ENCODE data around the gene C16orf92.
"Not testable (repeated sequence)": the region's sequence is repeated elsewhere in the genome, so short reads cannot be mapped to it uniquely, and the experiment has no call there.

The C16orf92 gene

DNA sequence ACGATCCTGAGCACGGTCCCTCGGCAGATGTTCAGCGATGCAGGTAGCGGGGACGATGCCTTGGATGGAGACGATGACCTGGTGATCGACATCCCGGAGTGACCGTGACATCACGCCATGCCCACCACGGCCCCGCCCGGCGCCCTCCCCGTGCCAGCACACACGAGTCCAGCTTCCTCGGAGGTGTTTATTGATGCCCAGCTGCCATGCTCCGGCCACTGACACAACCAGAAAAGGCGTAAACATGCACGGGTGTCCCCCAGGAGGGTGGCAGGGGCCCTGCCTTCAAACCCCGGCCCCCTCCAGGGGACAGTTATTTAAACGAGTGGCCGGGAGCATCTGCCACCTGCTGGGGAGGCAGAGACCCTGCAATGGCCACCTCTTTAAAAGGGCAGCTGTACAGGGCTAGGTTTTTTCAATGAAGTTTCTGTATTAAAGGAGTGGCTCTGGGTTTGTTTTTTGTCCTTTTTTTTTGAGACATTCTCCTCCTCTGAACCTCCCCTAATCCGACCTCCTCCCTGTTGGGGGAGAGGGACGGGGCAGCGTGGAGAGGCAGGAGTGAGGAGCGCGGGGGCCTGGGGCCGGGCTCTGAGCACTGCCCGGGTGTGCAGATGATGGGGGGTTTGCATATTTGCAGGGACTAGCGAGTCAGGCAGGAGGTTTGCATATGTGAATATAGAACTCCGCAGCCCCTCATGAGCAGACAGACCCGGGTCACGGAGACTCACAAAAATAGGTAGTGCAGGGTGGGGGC, 17.5 kb upstream of the C16orf92 start:
- DNase-seq (ENCODE audit: low read depth in 2 of 2), result no peak

DNA sequence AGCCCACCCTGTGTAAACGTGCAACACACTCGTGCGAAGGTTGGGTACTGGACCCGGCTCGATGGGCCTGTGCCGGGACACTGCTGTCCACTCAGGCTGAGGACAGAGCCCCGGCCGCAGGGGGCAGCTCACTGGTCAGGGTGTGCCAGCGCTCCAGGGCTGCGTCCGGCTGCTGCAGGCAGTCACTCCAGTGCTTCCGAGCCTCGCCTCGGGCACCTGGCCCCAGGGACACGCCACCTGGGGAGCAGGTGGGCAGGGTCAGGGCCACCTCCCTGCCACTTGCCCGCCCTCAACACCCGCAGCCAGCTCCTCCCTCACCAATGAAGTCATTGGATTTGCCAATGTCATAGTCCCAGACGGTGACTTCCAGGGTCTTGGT, 16.9 kb upstream of the C16orf92 start:
- no peak for DNase-seq (ENCODE audit: low read depth in 2 of 2)

DNA sequence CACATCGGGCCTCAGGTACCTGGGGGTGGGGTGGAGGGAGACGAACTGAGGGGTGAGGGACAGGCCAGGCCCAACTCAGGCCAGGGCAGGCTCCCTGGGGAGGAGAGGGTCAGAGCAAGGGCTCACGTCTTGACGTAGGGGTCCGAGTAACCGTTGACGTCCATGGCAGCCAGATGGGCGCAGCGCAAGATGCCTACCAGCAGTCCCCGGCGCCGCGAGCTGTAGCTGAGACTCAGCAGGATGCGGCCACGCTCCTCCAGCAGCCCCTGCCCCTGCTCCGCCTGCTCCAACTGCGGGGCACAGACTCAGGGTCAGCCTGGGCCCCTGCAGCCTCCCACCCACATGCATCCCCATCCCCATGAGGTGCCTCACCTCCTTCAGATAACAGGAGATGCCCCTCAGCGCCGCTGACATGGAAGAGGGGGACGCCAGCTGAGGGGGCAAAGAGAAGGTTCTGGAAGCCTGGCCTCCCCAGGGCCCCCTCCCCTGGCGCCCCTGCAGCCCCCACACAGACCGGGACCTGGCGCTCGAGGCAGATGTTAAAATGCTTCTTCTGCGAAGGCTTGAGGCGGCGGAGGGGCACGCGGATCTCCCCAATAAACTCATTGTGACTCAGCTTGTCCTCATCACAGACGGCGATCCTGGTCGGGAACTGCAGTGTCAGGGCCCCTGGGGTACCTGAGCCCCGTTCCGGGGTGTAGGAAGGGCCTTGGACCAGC, 16.2 kb upstream of the C16orf92 start:
- DNase-seq (ENCODE audit: low read depth in 2 of 2), result no peak

DNA sequence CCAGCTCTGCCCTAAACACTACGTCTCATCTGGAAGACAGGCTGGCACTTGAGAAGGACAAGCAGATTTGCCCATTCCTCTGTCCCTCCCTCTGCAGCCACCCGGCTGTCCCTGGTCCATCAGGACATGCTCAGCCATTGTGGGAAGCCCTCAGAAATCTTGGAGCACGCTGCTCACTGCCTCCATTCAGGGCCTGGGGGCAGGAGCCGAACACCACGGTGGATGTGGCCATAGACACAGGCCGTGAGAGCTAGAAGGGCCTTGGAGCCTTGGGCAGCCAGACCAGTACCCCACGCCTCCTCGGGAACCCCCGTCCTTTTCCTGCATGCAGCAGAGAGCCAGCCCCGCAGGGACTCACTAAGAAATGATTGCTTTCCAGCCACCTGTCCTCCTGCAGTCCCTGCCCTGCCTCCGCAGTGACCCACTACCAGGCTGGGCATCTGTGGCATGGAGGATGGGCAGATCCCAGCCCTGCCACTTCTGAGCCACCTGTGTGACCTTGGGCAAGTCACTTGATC, 15.6 kb upstream of the C16orf92 start:
- DNase-seq (ENCODE audit: low read depth in 2 of 2), result no peak

DNA sequence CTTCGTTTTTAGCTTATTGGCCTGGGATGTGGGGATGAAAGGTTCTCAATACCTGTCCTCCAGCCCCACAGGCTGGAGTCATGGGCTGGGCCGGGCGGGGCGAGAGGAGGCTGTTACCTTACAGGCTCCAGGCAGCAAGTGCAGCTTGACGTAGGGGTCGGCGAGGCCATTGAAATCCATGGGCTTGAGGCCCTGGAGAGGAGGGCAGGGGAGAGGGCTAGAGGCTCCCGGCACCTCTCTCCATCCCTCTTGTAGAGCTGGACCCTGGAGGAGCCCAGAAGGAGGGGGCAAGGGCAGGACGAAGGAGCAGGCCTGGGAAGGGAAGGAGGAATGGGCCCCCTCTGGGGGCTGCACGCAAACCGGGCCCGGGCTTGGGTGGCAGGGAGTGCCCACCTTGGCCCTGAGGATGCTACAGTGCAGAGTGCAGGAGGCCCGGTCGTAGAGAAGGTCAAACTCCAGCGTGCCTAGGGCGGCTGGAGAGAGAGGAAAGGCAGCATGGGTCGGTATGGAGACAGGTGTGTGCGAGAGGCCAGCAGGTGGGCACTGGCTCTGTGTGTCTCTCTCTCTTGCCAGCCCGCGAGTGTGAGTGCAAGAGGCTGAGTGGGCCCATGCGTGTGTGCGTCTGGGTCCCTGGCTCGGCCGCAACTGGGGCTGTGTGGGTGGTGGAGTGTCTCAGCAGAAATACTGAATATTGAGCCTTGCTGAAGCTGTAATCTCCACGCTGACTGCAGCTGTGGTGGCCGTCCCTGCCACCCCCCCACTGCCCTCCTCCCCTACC, 13.7 kb upstream of the C16orf92 start:
- no peak for DNase-seq (ENCODE audit: low read depth in 2 of 2)

DNA sequence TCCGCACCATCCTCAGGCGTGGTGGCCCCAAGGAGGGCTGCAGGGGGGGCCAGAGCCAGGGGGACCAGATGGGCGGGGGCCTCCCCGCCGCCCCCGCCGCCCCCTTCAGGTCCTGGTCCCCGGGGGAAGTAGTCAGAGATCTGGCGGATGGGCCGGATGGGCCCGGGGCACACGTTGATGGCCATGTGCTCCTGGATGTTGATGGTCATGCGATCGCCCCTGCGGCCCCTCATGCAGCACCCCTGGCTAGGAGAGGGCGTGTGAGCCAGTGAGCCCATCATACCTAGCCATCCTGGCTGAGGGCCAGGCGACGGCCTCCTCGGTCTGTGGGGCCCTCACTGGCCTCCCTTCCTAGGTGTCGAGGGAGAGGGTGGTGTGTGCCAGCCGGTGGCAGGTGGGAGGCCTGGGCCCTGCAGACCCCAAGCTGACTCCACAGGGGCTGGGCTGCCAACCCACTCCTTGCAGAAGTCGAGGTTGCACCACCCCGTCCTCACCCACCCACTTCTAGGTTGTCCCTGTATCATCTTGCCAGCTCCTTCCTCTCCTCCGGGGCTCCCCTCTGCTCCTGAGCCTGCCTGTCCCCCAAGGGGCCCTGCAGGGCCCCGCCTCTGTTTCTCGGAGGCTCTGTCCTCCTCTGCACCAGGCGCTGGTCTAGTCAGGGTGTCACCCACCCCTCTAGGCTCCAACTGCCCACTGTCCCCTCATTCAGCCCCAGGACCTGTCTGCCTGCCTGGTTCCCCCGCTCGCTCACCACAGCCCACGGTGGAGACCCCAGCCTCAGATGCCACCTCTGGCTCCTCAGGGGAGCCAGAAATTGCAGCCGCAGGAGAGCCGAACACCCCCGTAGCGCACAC, 12.8 kb upstream of the C16orf92 start:
- no peak for DNase-seq (ENCODE audit: low read depth in 2 of 2)

DNA sequence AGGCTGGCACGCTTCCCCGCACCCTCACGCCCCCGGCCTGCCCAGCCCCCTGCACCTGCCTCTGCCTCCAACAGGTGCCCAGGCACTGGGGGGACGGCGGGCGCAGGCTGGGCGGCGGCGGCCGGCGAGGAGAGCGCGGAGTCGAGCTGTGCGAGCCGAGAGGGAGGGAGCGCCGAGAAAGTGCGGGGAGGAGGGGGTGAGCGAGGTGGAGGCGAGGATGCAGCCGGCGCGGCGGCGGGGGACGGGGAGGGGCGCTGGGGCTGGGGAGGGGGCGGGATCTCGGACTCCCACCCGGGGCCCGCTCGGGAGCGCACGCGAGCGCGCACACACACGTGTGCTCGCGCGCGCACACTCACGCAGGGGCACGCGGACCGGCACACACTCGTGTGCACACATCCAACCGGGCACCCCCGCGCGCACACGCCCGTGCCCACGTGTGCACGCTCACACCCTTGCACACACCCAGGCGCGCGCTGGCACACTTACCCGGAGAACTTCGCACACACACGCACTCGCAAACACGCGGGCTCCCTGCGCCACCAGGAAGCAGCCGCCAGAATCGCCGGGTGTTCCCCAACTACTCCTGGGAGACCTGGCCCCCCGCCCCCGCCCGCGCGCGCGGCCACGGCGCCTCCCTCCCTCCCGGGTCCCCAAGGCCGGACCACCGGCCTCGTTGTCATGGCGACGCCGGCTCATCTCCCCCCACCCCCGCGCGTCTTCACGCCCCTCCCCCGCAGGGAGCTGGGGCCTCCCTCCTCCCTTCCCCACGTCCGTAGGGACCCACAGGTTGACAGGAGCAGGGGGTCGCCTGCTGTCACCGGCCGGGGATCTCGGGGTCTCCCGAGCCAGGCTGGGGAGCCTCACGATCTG, 11.9 kb upstream of the C16orf92 start, which contains the start of gene DOC2A:
DOC2A (minus strand) TSS at position 184 of the 870 bp plus-strand sequence. CDS start 805 bp downstream, outside the sequence.
- DNase-seq (ENCODE audit: low read depth in 2 of 2), result no peak

DNA sequence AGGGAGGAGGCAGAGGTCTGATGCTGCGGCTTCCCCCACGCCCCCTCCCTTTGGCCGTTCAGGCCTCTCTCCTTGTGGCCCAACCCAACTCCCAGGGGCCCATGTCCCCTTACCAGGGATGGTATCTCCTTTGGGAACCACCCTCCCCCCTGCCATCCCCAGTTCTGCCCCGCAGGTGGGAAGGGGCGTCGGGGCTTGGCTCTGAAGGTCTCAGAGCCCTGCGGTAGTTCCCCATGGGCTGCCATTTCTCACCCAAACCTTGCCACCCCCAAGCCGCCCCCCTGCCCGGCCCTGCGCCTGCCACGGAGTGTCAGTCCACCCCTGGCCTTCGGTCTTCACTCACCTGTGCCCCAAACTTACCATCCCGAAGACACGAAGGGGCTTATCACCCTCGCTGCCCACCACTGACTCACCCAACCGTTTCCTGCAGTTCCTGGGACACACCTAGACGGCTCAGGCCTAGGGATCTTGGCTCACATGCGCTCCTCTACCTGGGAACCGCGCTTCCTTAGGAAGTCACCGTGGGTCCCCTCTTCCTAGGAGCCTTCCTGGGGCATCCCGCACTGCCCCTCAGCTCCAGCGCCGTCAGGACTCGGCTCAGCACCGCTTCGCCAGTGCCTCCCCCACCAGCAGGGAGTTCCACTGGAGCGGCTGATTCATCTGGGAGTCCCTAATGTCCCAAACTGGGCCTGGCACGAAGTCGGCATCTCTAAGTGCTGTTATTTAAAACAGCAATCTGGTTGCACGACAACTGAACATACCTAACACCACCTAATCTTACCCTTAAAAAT, 11.1 kb upstream of the C16orf92 start:
- no peak for DNase-seq (ENCODE audit: low read depth in 2 of 2)

DNA sequence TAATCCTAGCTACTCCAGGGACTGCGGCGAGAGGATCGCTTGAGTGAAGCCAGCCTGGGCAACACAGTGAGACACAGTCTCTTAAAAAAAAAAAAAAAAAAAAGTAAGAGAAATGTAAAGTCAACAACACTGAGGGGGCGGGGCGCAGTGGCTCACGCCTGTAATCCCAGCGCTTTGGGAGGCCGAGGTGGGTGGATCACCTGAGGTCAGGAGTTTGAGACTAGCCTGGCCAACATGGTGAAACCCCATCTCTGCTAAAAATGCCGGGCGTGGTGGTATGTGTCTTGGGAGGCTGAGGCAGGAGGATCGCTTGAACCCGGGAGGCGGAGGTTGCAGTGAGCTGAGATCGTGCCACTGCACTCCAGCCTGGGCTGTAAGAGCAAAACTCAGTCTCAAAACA, 10.4 kb upstream of the C16orf92 start:
- DNase-seq (ENCODE audit: low read depth in 2 of 2), result not testable (repeated sequence)

DNA sequence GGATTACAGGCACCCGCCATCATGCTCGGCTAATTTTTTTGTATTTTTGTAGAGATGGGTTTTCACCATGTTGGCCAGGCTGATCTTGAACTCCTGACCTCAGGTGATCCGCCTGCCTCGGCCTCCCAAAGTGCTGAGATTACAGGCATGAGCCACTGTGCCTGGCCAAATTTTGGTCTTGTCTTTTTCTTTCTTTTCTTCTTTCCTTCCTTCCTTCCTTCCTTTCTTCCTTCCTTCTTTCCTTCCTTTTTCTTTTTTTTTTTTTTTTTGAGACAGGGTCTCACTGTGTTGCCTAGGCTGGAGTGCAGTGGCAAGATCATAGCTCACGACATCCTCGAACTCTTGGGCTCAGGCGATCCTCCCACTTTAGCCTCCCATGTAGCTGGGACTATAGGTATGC, 7.5 kb upstream of the C16orf92 start:
- not testable (repeated sequence) for DNase-seq (ENCODE audit: low read depth in 2 of 2)

DNA sequence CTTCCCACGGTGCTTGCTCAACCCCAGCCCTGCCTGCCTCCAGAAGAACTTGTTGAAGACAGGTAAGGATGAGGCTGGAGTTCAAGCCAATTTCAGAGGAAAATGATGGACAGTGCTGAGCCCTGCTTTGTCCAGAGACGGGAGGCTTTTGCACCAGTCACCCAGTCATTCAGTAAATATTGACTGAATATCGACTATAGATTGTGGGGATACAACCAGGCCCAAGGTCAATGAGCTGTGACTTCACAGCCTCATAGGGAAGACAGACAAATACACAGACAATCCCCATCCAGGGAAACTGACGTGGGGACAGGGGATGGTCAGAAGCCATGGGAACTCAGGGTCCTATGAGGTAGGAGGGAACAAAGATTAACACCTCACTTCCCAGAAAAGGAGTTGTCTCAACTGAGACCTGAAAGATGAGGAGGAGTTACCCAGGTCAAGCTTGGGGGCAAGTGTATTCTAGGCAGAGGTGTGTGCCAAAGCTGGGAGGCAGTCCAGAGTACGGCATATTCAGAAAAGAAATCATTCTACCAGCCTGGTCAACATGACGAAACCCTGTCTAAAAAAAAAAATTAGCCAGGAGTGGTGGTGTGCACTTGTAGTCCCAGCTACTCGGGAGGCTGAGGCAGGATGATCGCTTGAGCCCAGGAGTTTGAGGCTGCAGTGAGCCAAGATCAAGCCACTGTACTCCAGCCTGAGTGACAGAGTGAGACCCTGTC, 6.3 kb upstream of the C16orf92 start:
- no peak for DNase-seq (ENCODE audit: low read depth in 2 of 2)

DNA sequence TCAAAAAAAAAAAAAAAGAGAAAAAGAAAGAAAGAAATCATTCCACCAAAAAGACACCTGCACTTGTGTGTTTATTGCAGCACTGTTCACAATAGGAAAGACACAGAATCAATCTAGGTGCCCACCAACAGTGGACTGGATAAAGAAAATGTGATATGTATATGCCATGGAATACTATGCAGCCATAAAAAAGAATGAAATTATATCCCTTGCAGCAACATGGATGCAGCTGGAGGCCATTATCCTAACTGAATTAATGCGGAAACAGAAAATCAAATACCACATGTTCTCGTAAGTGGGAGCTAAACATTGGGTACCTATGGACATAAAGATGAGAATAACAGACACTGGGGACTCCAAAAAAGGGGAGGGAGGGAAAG, 5.7 kb upstream of the C16orf92 start:
- no peak for DNase-seq (ENCODE audit: low read depth in 2 of 2)

DNA sequence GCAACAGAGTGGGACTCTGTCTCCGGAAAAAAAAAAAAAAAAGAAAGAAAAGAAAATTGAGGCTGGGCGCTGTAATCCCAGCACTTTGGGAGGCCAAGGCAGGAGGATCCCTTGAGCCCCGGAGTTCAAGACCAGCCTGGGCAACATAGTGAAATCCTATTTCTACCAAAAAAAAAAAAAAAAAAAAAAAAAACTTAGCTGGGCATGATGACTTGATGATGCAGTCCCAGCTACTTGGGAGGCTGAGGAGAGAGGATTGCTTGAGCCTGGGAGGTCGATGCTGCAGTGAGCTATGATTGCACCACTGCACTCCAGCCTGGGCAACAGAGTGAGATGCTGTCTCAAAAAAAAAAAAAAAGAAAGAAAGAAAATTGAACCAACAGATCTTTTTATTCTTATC, 5.1 kb upstream of the C16orf92 start:
- not testable (repeated sequence) for DNase-seq (ENCODE audit: low read depth in 2 of 2)

DNA sequence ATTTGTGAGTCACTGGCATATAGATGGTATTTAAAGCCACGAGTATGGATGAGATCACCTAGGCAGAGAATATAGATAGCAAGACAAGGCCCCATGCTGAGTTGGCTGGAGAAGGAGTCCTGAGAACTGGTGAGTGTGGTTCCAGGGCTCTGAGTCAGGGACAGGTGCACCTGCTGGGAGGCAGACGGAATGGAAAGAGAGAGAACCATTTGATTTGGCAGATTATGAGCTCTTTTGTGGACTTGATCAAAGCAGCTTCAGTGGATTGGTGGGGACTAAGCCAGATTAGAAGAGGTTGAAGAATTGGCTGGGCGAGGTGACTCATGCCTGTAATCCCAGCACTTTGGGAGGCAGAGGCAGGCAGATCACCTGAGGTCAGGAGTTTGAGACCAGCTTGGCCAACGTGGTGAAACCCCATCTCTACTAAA, 4.3 kb upstream of the C16orf92 start:
- DNase-seq (ENCODE audit: low read depth in 2 of 2), result no peak

DNA sequence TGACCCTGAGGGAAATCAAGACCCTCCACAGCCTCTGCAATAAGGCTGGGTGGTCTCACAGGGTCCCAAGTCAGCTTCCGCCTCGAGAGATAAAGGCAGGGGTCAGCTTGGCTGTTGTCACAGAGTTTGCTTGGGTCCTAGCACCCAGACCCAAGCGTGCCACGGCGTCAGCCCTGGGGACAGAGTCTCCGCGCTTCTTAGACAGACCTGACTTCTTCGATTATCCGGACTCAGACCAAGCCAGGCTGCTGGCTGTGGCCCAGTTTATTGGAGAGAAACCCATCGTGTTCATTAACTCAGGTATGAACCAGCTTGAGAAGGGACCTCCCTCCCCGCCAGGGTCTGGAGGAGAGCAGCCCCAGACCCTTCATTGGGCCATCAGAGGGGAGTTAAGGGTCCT, 588 bp downstream of the C16orf92 start:
- DNase-seq (ENCODE audit: low read depth in 2 of 2), result no peak

DNA sequence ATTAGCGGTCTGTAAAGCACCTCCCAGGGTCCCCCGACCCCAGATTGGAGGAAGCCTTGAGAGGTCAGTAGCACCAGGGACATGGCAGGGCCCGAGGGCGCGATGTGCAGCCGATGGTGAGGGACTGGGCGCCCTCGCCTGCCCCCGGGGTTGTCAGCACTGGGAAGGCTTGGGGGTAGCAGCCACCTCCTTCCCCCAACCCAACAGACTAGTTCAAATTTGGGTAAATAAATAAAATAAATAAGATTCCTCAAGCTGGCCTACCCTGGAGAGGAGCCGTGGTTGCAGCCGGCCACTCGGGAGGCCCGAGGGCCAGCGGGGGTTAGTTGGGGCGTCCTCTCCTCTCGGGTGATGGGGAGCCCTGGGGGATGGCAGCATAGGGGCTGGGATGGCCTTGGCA, 1.5 kb downstream of the C16orf92 start:
- DNase-seq (ENCODE audit: low read depth in 2 of 2), result no peak

DNA sequence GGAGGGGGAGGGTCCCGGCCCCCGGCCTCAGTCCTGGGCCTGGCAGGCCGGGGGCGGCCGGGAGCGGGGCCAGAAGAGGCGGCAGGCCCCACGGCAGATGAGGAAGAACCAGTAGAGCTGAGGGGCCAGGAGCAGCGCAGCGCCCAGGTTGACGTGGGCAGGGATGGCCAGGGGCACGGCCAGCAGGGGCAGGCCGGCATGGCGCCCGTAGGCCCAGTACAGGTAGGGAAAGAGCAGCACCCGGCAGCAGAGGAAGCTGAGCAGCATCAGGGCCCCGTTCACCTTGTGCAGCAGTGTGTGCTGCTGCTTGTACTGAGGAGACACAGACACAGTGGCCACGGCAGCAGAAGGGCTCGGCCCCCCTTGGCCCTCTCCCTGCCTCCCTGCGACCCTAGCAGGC, 2.2 kb downstream of the C16orf92 start:
- DNase-seq (ENCODE audit: low read depth in 2 of 2), result no peak

DNA sequence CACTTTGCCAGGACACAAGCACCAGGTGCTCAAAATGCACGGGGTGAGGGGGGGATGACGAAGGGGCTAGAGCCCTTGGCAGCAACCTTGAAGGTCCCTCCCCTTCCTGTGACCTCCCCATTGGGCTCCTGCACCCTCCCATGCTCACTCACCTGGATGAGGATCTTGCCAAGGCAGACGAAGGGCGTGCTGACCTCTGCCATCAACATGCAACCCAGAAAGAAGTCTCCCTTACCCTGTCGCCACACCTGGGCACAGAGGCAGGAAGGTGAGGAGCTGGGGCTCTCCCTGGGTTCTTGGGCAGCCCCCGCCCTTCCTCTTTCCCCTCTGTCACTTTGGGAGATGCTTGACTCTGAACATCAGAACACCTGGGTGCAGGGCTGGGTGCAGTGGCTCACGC, 2.6 kb downstream of the C16orf92 start:
- DNase-seq (ENCODE audit: low read depth in 2 of 2), result no peak

DNA sequence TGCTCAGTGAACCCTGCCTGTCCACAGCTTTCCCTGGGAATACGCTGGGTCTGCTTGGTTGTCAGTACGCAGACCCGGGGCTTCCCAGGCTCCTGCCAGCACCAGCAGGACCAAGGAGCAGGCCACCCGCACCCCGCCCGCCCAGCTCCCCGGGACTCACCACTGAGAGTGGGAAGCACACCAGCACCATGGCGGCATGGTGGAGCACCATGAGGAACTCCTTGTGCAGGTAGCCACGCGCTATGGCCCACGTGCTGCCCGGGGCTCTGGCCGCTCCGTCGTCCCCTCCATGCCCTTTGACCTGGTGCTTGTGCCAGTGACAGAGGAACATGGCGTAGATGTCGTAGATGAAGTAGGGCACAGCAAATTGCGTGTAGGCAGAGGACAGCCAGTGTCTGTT, 3.5 kb downstream of the C16orf92 start:
- DNase-seq (ENCODE audit: low read depth in 2 of 2), result no peak
